Panc1 (cell line): ENCODE measurements around the gene PTGR1. TPM values are rescaled to one million over a fixed set of nuclear protein-coding genes. Genes with fewer than 3 reads are reported as not detected.
A peak's percentile ranks its signal among the peaks of the same experiment; 100 is the strongest.

Experiments used
- ATAC-seq: fragments of 200-7000 bp; cut with Tn5 transposase; 2 replicates; pipeline ENCODE4 v1.9.1; 2020; ENCODE audit warnings: mild to moderate bottlenecking, moderate library complexity
- BruUV-seq: library from RNA; stranded (reverse); fragments of 400-500 nt; replicated peaks from 2 replicates; lab custom pipeline; 2021; lab: Mats Ljungman, UMichigan
- CTCF ChIA-PET: fragments of 300-600 bp; sonication (Branson Sonifier 250); formaldehyde crosslinking; loops from one replicate; lab custom pipeline; 2022; ENCODE audit warnings: antibody characterized with exemption; lab: Charles Lee
- POLR2A ChIA-PET: fragments of 300-600 bp; sonication (Branson Sonifier 250); formaldehyde crosslinking; loops from one replicate; lab custom pipeline; 2022; ENCODE audit warnings: antibody characterized with exemption; lab: Charles Lee
- DNase-seq: peaks from one replicate; pipeline ENCODE4 v3.0.0-alpha.2; 2010; ENCODE audit warnings: low read depth, low spot score
- H3K27ac ChIP-seq: 2 replicates; pipeline ENCODE4 v1.5.1; 2011; ENCODE audit warnings: mild to moderate bottlenecking, low read length, inconsistent platforms
- H3K27me3 ChIP-seq: fragments of 200-500 bp; sonication (Bioruptor generic); 2 replicates; pipeline ENCODE4 v1.6.0; 2014; ENCODE audit warnings: low read length, inconsistent platforms; ENCODE audit not compliant: control insufficient read depth, insufficient read depth
- H3K36me3 ChIP-seq: fragments of 200-500 bp; sonication (Bioruptor generic); 2 replicates; pipeline ENCODE4 v1.5.1; 2014; ENCODE audit warnings: inconsistent platforms, mild to moderate bottlenecking, low read length, moderate library complexity; ENCODE audit not compliant: control insufficient read depth, insufficient read depth
- H3K4me1 ChIP-seq: 2 replicates; pipeline ENCODE4 v1.5.1; 2011; ENCODE audit warnings: inconsistent platforms, mild to moderate bottlenecking, low read length, moderate library complexity; ENCODE audit not compliant: control insufficient read depth, insufficient read depth
- H3K4me3 ChIP-seq, 2 experiments: 2 replicates each; pipeline ENCODE4 v1.5.1; 2011 to 2012; ENCODE audit warnings: low read depth in 2 of 2, low read length in 2 of 2, mild to moderate bottlenecking in 2 of 2, inconsistent platforms in 1 of 2, moderate library complexity in 1 of 2
- H3K9me3 ChIP-seq: fragments of 200-500 bp; sonication (Bioruptor generic); 2 replicates; pipeline ENCODE4 v1.5.1; 2014; ENCODE audit warnings: low read depth, mild to moderate bottlenecking, inconsistent platforms, low read length, moderate library complexity; ENCODE audit not compliant: control insufficient read depth, insufficient read depth
- CTCF ChIP-seq: fragments of 450-650 bp; IDR thresholded peaks from 2 replicates; pipeline ENCODE4 v1.5.1; 2017; ENCODE audit warnings: mild to moderate bottlenecking
- POLR2AphosphoS5 ChIP-seq: IDR thresholded peaks from 2 replicates; pipeline ENCODE4 v1.6.1; 2012; ENCODE audit warnings: mild to moderate bottlenecking, low read depth, low read length, moderate library complexity
- REST ChIP-seq, 2 experiments: IDR thresholded peaks; 2 replicates each; pipeline ENCODE4 v1.6.1; 2011 to 2012; ENCODE audit warnings: low read depth in 2 of 2, control low read depth in 1 of 2, low read length in 1 of 2, mild to moderate bottlenecking in 1 of 2, moderate library complexity in 1 of 2; ENCODE audit not compliant: insufficient read depth in 1 of 2
- SIN3A ChIP-seq: IDR thresholded peaks from 2 replicates; pipeline ENCODE4 v1.6.1; 2012; ENCODE audit warnings: low read depth, mild to moderate bottlenecking, low read length, moderate library complexity, borderline replicate concordance; ENCODE audit not compliant: insufficient read depth
- TCF7L2 ChIP-seq: IDR thresholded peaks from 2 replicates; pipeline ENCODE4 v1.6.1; 2011; ENCODE audit warnings: mild to moderate bottlenecking, low read depth, low read length, inconsistent platforms
- in situ Hi-C: cut with HindIII; loops from 2 replicates; pipeline ENCODE4 v1.10.0; 2016; ENCODE audit warnings: low sequenced_read_pairs, low pct_unique_long_range_greater_than_20kb
- intact Hi-C: fragments of 100-400 bp; cut with micrococcal nuclease; formaldehyde crosslinking; loops from one replicate; pipeline ENCODE4 v1.10.0; 2022; ENCODE audit not compliant: unreplicated experiment
- total RNA-seq: library from RNA; stranded (reverse); gene quantifications from one replicate; pipeline ENCODE4 v1.2.1, GENCODE V29; 2021; ENCODE audit not compliant: unreplicated experiment

The PTGR1 gene
- total RNA-seq, 1 experiment from 2014 or later, result 46.0 TPM

GRCh38 chr9:111633389-111633736 is 33.9 kb upstream of the PTGR1 start:
- Histone ChIP-seq H3K4me1 (peaks cover 12% of the 10 kb centered on the region), H3K9me3 (no peaks in the 10 kb centered on the region), H3K4me3 (peak overlapping the region; percentile 77 to 86; a peak in 3 of 4 replicates), H3K27me3 (no peaks in the 10 kb centered on the region), H3K27ac (no peak overlapping the region), H3K36me3 (peaks cover 4% of the 10 kb centered on the region; the same call in 1 of the 2 replicates)
- in situ Hi-C loops, result no loop called here
- POLR2A ChIA-PET, result no interaction called here
- DNase-seq (no peak), ATAC-seq (no peak)
- CTCF ChIA-PET, result no interaction called here
- intact Hi-C loops, result no loop called here
- BruUV-seq, result no TSS peak
- TF ChIP-seq SIN3A, result no peak
- no peak for TF ChIP-seq REST (IDR thresholded peaks at IDR 0.05; ENCODE audit: insufficient read depth in 1 of 2, low read depth in 2 of 2, low read length in 1 of 2)
- no peak for TF ChIP-seq CTCF

GRCh38 chr9:111632695-111633388 is 33.4 kb upstream of the PTGR1 start:
- POLR2A ChIA-PET, result no interaction called here
- peak overlapping the region; percentile 85 for H3K27ac ChIP-seq
- H3K36me3 ChIP-seq, result peaks cover 4% of the 10 kb centered on the region; the same call in 1 of the 2 replicates
- in situ Hi-C loops (no loop called here), intact Hi-C loops (no loop called here)
- BruUV-seq, result no TSS peak
- no peaks in the 10 kb centered on the region for H3K27me3 ChIP-seq
- peak overlapping the region; percentile 77 to 86 for H3K4me3 ChIP-seq
- peaks cover 12% of the 10 kb centered on the region for H3K4me1 ChIP-seq
- no peak for TF ChIP-seq SIN3A
- TF ChIP-seq CTCF, result no peak
- TF ChIP-seq POLR2AphosphoS5, result no peak
- TF ChIP-seq TCF7L2, result no peak
- no peak for TF ChIP-seq REST (IDR thresholded peaks at IDR 0.05; ENCODE audit: insufficient read depth in 1 of 2, low read depth in 2 of 2, low read length in 1 of 2)
- no peak for DNase-seq
- CTCF ChIA-PET, result no interaction called here
- ATAC-seq, result no peak
- no peaks in the 10 kb centered on the region for H3K9me3 ChIP-seq
